Esophagus squamous epithelium (tissue), 4 donors: ENCODE measurements around the gene COL4A1.

ENCODE experiments used
- CTCF ChIP-seq, 6 experiments: fragments of 450-650 bp in 4 of 6; fragments of 200-600 bp in 2 of 6; sonication (generic) in 2 of 6; IDR thresholded peaks; one replicate each; pipeline ENCODE4 v1.5.1; 2016 to 2019; ENCODE audit warnings: antibody characterized with exemption in 6 of 6, mild to moderate bottlenecking in 4 of 6, moderate library complexity in 4 of 6
- POLR2A ChIP-seq, 4 donors: fragments of 450-650 bp; IDR thresholded peaks; one replicate each; pipeline ENCODE4 v1.6.1; 2017; ENCODE audit warnings: antibody characterized with exemption in 4 of 4, mild to moderate bottlenecking in 4 of 4, moderate library complexity in 3 of 4

DNA sequence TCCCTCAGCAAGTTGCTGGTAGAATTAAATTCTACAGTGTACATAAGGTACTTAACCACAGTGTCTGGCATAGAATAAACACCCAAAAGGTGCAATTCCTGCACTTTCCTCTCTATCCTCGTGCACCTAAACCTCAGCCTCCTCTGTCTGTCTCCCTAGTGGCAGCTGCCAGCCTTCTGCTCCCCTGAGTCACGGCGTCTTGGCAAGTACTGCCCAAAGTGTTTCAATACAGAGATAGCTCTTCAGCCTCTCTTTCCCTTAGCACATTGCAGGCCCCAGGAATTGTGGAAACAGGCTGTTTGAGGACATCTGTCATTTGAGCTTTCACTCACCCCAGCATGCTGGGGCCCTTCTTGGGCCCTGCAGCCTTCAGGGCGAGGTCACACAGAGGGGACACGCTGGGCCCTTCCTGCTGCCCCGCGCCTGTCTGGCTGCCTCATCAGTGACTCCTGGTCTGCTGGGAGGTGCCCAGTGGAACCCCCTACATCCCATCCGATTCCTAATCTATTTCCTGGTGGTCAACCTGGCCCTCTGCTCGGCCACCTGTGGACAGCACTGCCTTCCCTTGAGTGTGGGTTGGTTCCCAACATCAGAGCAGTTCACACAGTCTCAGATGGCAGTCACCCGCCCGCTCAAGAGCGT, 19.4 kb upstream of the COL4A1 start:
- TF ChIP-seq CTCF (IDR thresholded peaks at IDR 0.05): no peak
- TF ChIP-seq POLR2A (IDR thresholded peaks at IDR 0.05): no peak
